ENCODE measurements around the gene WDR17. TPM values are rescaled to one million over a fixed set of nuclear protein-coding genes. Genes with fewer than 3 reads are reported as not detected.
A peak's percentile ranks its signal among the peaks of the same experiment; 100 is the strongest.

WDR17 gene
- total and polyA plus RNA-seq, 2 of the 8 experiments (the other 6 are each of a cell fraction or from before 2014, with no cell fraction given) = 1.4 to 3.3 TPM

DNA sequence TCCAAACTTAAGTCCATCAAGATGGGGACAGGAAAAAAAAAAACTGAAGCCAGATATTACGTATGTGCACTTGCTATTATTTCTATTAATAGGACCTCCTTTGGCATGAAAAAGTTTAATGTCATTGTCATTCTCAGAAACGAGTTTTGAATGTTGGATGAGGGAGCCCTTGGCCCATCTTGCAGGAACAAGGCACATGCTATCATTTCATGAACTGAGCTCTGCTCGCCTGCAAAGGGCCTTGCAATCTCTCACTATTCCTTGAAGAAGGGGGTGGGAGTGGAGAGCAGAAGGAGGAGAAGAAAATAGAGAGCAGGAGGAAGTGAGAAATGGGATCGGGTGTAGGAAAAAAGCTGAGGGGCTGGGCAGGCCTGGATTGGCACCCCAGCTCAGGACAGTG, 164.0 kb downstream of the WDR17 start:
- Histone ChIP-seq H3K23me2 (ENCODE audit: low read depth, low read length) (no peaks in the 10 kb centered on the region), H3K9me3 (ENCODE audit: insufficient read depth in 2 of 2, low read depth in 1 of 2, low read length in 1 of 2) (no peaks in the 10 kb centered on the region), H3K4me1 (replicated peaks in 1 of 4; ENCODE audit: control insufficient read depth in 3 of 4, insufficient read depth in 4 of 4, low read length in 3 of 4) (peaks cover 0 to 2% (median 0%) of the 10 kb centered on the region in 4 experiments; a peak in 1 of 7 replicates), H3K27me3 (replicated peaks in 1 of 4; ENCODE audit: control insufficient read depth in 3 of 4, extremely low read depth in 1 of 4, insufficient read depth in 3 of 4, low read length in 3 of 4) (no peaks in the 10 kb centered on the region), H3K4ac (replicated peaks; ENCODE audit: insufficient read length, low read depth, low read length) (no peak overlapping the region), H2BK12ac (ENCODE audit: low read depth, low read length) (no peak overlapping the region), H3K14ac (ENCODE audit: insufficient read length) (no peak overlapping the region), H2BK120ac (replicated peaks; ENCODE audit: low read depth, low read length) (no peak overlapping the region), H3K36me3 (ENCODE audit: control insufficient read depth in 2 of 4, insufficient read depth in 4 of 4, low read length in 3 of 4) (no peaks in the 10 kb centered on the region), H3K4me3 (ENCODE audit: extremely low read depth in 1 of 4, insufficient read depth in 2 of 4, low read depth in 3 of 4, low read length in 4 of 4) (no peak overlapping the region), H3K27ac (ENCODE audit: low read depth, low read length) (no peak overlapping the region), H3K79me2 (ENCODE audit: control insufficient read depth in 1 of 2, insufficient read depth in 2 of 2, low read length in 2 of 2) (no peaks in the 10 kb centered on the region), H2BK15ac (ENCODE audit: low read length) (no peak overlapping the region), H2BK5ac (ENCODE audit: low read depth, low read length) (no peak overlapping the region), H3K23ac (ENCODE audit: insufficient read length) (no peak overlapping the region), H3K9ac (replicated peaks in 1 of 4; ENCODE audit: extremely low read depth in 1 of 4, low read depth in 3 of 4, low read length in 3 of 4) (no peak overlapping the region), H4K20me1 (replicated peaks in 1 of 2; ENCODE audit: control insufficient read depth in 1 of 2, insufficient read depth in 2 of 2, low read length in 2 of 2) (no peaks in the 10 kb centered on the region), H2BK20ac (ENCODE audit: low read length) (no peak overlapping the region), H4K8ac (ENCODE audit: extremely low read depth, insufficient read depth, low read length) (no peak overlapping the region), H2AFZ (ENCODE audit: low read length) (peak overlapping the region; percentile 33; the same call in 1 of the 2 replicates), H4K5ac (ENCODE audit: insufficient read length, low read depth, low read length) (no peak overlapping the region), H3K56ac (replicated peaks; ENCODE audit: insufficient read length, low read depth, low read length) (no peak overlapping the region), H4K91ac (replicated peaks; ENCODE audit: insufficient read length, low read length) (no peak overlapping the region), H3K4me2 (ENCODE audit: insufficient read depth in 1 of 2, low read depth in 2 of 2, low read length in 2 of 2) (no peak overlapping the region), H2AK5ac (ENCODE audit: low read depth, low read length) (no peak overlapping the region), H3K18ac (ENCODE audit: extremely low read depth, low read length) (no peak overlapping the region), H3K79me1 (ENCODE audit: low read depth, low read length) (no peaks in the 10 kb centered on the region)
- TF ChIP-seq TCF12 (IDR thresholded peaks at IDR 0.05; ENCODE audit: low read depth, low read length) = no peak
- TF ChIP-seq HDAC6 (IDR thresholded peaks at IDR 0.05; ENCODE audit: low read depth, low read length) = no peak
- TF ChIP-seq GABPA (IDR thresholded peaks at IDR 0.05; ENCODE audit: borderline replicate concordance, insufficient read depth, low read length) = no peak
- TF ChIP-seq CHD1 (IDR thresholded peaks at IDR 0.05; ENCODE audit: low read depth, low read length) = no peak
- no peak for TF ChIP-seq MAFK (IDR thresholded peaks at IDR 0.05; ENCODE audit: low read depth, low read length)
- no peak for TF ChIP-seq JUND (IDR thresholded peaks at IDR 0.05; ENCODE audit: low read length)
- TF ChIP-seq POLR2AphosphoS5 (IDR thresholded peaks at IDR 0.05; ENCODE audit: low read depth, low read length) = no peak
- no peak for TF ChIP-seq SIX5 (IDR thresholded peaks at IDR 0.05; ENCODE audit: low read depth, low read length)
- no peak for DNase-seq (ENCODE audit: low read depth in 1 of 2, low spot score in 2 of 2)
- FAIRE-seq = no peak
- POLR2A ChIA-PET (ENCODE audit: partially characterized antibody) = no interaction called here
- 76% methylated on average over 4 of the region's 4 CpGs; no CpG with 5 or more reads in 1 of the 2 experiments for WGBS, 2 experiments (ENCODE audit: extremely low coverage in 1 of 2, insufficient coverage in 1 of 2, insufficient read length in 1 of 2, insufficient replicate concordance in 2 of 2, low coverage in 1 of 2, low lambda C conversion rate in 2 of 2, missing lambda C conversion rate in 1 of 2)
- CTCF ChIA-PET (ENCODE audit: partially characterized antibody) = interaction anchor here (1.4 kb wide), 1 partner anchor 64 kb away, joined by 3 read pairs; no protein-coding TSS in a partner anchor
